ENCODE measurements around the gene GMPPA. TPM values are rescaled to one million over a fixed set of nuclear protein-coding genes. Genes with fewer than 3 reads are reported as not detected.

GMPPA gene
- total RNA-seq, 1 donor from 2014 or later: 34.1 TPM

DNA sequence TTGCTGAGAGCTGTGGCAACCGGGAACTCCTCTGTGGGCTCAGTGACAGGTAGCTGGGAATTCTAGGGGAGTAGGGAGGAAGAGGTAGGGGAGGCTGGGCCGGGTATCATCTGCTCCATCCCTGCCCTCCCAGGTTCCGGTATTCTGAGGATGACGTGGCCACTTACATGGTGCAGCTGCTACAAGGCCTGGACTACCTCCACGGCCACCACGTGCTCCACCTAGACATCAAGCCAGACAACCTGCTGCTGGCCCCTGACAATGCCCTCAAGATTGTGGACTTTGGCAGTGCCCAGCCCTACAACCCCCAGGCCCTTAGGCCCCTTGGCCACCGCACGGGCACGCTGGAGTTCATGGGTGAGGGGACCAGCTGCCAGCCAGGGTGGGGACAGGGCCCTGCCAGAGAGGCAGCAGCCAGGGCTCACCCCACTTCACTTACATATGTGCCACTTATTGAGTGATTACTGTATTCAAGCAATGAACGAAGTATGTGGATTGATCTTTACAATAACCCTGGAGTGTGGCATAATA, 8.0 kb upstream of the GMPPA start:
- peaks cover 68% of the 10 kb centered on the region for H3K27me3 ChIP-seq (ENCODE audit: control insufficient read depth, insufficient read depth, low read length)
- DNase-seq (ENCODE audit: low read depth): no peak
- no peak overlapping the region for H3K4me3 ChIP-seq (ENCODE audit: low read depth, low read length)
- TF ChIP-seq, protein P1, sequence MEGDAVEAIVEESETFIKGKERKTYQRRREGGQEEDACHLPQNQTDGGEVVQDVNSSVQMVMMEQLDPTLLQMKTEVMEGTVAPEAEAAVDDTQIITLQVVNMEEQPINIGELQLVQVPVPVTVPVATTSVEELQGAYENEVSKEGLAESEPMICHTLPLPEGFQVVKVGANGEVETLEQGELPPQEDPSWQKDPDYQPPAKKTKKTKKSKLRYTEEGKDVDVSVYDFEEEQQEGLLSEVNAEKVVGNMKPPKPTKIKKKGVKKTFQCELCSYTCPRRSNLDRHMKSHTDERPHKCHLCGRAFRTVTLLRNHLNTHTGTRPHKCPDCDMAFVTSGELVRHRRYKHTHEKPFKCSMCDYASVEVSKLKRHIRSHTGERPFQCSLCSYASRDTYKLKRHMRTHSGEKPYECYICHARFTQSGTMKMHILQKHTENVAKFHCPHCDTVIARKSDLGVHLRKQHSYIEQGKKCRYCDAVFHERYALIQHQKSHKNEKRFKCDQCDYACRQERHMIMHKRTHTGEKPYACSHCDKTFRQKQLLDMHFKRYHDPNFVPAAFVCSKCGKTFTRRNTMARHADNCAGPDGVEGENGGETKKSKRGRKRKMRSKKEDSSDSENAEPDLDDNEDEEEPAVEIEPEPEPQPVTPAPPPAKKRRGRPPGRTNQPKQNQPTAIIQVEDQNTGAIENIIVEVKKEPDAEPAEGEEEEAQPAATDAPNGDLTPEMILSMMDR (IDR thresholded peaks at IDR 0.05; ENCODE audit: insufficient read depth, low read length, poor library complexity, severe bottlenecking): no peak
- H3K36me3 ChIP-seq (ENCODE audit: control insufficient read depth, insufficient read depth, low read length): no peaks in the 10 kb centered on the region

DNA sequence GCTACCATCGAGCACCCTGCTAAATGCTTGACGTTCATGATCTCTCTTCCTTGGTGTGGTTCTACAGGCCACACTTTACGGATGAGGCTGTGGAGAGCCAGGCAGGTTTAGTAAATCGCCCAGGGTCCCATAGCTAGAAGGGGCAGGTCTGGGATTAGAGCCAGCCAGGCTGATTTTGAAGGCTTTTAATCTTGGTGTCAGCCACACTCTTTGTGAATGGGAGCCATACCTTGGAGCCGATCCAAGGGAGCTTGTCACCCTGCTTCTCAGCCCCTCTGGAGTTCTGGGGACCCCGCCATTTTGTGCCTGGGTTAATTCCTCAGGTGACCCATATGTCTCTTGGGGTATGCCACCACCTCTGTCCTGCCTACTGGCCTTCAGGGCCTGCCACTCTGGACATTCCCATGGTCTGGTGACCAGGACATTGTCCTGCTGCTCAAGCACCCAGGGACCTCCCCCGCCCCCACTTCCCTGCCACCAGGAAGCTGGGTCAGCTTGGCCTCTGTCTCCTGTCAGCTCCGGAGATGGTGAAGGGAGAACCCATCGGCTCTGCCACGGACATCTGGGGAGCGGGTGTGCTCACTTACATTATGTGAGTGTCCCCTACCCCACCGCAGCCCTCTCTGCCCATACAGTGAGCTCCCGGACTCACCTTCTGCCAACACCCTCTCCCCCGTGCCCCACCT, 7.3 kb upstream of the GMPPA start:
- Histone ChIP-seq H3K36me3 (ENCODE audit: control insufficient read depth, insufficient read depth, low read length) (no peaks in the 10 kb centered on the region), H3K4me3 (ENCODE audit: low read depth, low read length) (no peak overlapping the region), H3K27me3 (ENCODE audit: control insufficient read depth, insufficient read depth, low read length) (peaks cover 68% of the 10 kb centered on the region)
- DNase-seq (ENCODE audit: low read depth): no peak
- TF ChIP-seq, protein P1 (IDR thresholded peaks at IDR 0.05; ENCODE audit: insufficient read depth, low read length, poor library complexity, severe bottlenecking): no peak

DNA sequence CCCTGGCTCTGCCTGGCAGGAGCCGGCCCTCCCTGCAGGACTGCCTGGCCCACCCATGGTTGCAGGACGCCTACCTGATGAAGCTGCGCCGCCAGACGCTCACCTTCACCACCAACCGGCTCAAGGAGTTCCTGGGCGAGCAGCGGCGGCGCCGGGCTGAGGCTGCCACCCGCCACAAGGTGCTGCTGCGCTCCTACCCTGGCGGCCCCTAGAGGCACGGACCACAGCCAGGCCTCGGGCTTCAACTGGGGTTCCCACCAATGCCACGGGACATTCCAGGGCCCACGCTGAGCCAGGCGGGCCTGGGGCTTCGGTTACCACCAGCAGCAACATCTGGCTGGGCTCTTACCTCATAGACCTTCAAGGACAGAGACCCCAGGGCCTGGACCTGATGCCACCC, 6.1 kb upstream of the GMPPA start:
- Histone ChIP-seq H3K36me3 (ENCODE audit: control insufficient read depth, insufficient read depth, low read length) (no peaks in the 10 kb centered on the region), H3K4me3 (ENCODE audit: low read depth, low read length) (no peak overlapping the region), H3K27me3 (ENCODE audit: control insufficient read depth, insufficient read depth, low read length) (peaks cover 70% of the 10 kb centered on the region)
- no peak for DNase-seq (ENCODE audit: low read depth)
- TF ChIP-seq, protein P1 (IDR thresholded peaks at IDR 0.05; ENCODE audit: insufficient read depth, low read length, poor library complexity, severe bottlenecking): no peak

DNA sequence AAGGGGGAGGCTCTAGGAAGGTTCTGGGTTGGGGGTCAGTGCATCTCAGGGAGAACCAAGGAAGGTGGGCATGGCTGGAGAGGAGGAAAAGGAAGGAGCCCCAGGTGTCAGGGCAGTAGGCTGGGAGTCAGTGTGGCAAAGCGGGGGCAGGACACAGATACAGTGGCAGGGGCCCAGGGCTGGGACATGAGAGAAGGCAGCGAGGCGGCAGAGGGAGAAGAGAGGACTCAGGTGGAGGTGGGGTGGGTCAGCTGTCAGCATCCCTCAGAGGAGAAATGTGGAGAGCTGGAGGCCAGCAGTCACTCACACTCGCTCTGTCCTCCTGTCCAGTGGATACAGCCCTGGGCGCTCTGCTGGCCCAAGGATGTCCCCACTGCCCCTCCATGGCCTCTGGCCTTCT, 5.6 kb upstream of the GMPPA start:
- TF ChIP-seq, protein P1 (IDR thresholded peaks at IDR 0.05; ENCODE audit: insufficient read depth, low read length, poor library complexity, severe bottlenecking): no peak
- no peaks in the 10 kb centered on the region for H3K36me3 ChIP-seq (ENCODE audit: control insufficient read depth, insufficient read depth, low read length)
- H3K27me3 ChIP-seq (ENCODE audit: control insufficient read depth, insufficient read depth, low read length): peaks cover 73% of the 10 kb centered on the region
- H3K4me3 ChIP-seq (ENCODE audit: low read depth, low read length): no peak overlapping the region
- no peak for DNase-seq (ENCODE audit: low read depth)

DNA sequence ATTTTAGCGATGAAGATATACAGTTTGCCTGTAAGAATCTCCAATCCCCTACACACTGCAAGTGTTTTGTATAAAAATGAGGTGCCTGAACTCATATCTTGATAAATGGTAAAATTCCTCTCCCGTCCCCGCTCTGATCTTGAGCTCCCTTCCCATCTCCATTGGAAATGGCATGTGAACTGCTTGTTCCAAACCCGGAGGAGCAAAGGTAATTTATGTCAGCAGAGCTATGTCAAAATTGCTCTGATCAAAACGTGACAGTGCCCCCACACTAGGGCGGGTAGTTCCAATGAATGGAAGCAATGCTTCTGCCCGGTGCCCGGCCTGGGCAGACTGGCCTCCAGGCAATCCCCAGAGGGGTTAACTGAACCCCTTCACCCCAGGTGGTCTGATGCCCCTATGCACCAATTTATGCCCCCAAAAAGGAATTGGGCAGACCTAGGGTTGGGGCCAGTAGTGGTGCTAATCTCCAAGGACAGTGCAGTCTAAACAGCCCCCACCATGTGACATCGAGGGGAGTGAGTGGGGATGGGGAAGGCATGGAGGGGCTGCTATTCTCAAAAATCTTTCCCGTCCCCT, 3.6 kb upstream of the GMPPA start:
- no peak overlapping the region for H3K4me3 ChIP-seq (ENCODE audit: low read depth, low read length)
- no peak for DNase-seq (ENCODE audit: low read depth)
- TF ChIP-seq, protein P1 (IDR thresholded peaks at IDR 0.05; ENCODE audit: insufficient read depth, low read length, poor library complexity, severe bottlenecking): no peak
- H3K27me3 ChIP-seq (ENCODE audit: control insufficient read depth, insufficient read depth, low read length): peaks cover 69% of the 10 kb centered on the region
- H3K36me3 ChIP-seq (ENCODE audit: control insufficient read depth, insufficient read depth, low read length): no peaks in the 10 kb centered on the region
